GM12801 (cell line): ENCODE results near the gene FOXO6.

ENCODE experiments used
- TF ChIP-seq, protein P1 (sequence below): IDR thresholded peaks from one replicate; pipeline ENCODE4 v1.5.1; 2011; ENCODE audit warnings: control low read depth; ENCODE audit not compliant: insufficient read length; ENCODE audit errors: extremely low read depth

Gene FOXO6

DNA sequence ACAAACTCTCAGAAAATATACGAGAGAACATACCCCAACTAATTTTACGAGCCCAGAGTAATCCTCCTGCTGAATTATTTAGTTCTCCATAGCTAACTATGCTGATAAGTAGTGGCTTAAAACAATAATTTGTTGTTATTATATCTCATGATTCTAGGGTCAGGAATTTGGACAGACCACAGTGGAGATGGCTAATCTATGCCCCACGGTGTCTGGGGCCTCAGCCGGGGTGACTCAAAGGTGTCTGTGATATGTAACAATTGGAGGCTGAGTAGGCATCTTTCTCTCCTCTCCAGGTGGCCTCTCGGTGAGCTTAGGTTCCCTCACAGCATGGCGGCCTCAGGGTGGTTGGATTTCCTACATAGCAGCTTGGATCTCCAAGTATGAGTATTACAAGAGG lies 35.4 kb upstream of the FOXO6 start:
- TF ChIP-seq, protein P1, sequence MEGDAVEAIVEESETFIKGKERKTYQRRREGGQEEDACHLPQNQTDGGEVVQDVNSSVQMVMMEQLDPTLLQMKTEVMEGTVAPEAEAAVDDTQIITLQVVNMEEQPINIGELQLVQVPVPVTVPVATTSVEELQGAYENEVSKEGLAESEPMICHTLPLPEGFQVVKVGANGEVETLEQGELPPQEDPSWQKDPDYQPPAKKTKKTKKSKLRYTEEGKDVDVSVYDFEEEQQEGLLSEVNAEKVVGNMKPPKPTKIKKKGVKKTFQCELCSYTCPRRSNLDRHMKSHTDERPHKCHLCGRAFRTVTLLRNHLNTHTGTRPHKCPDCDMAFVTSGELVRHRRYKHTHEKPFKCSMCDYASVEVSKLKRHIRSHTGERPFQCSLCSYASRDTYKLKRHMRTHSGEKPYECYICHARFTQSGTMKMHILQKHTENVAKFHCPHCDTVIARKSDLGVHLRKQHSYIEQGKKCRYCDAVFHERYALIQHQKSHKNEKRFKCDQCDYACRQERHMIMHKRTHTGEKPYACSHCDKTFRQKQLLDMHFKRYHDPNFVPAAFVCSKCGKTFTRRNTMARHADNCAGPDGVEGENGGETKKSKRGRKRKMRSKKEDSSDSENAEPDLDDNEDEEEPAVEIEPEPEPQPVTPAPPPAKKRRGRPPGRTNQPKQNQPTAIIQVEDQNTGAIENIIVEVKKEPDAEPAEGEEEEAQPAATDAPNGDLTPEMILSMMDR: no peak

DNA sequence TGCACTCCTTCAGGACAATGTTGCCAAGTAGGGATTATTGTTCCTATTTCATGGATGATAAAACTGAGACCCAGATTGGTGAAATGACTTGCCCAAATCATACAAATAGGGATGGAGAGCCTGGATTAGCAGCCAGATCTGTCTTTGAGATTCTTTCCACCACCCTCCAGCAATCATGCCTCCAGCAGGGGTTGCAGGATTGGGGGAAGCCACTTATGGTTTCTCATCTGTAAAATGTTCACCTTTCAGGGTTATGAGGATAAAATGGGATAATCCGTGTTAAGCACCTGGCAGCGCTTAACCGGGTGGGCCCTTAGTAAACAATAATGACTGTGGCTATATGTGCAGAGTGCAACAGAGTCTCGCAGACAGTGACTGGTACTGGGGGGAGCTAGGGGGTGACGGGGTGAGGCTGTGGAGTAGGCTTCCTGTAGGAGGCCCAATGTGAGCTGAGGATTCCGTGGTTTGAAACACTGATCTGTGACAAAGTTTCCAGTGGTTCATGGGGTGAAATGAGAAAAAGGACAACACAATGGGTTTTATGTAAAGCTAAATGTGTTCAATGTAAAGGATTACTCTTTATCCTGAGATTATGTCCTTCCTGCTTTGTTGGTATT lies 33.7 kb upstream of the FOXO6 start:
- TF ChIP-seq, protein P1: no peak

DNA sequence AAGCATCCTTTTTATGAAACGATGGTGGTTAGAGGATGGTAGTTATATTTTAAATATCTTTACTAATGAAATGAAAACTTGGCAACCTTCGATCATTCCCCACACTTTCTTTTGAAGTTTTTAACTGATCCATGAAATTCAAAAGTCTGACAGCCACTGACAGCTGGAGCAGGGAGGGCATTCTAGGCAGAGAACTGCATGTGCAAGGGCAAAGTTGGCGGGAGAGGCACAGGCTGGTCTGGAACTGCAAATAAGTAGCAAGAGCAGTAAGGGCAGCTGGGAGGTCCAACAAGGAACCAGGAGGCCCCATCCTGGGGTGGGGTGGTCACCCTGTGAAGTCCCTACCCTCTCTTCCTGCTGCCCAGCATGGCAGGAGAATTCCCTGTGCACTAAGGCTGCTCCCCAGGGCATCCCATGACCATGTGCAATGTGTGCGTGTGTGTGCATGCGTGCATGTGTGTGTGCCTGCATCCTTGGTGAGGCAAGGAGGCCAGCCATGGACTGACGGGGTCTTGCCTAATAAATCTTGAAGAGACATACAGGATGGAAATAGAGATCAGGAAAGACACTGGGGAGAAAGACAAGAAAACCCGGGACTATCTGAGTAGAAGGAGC lies 33.1 kb upstream of the FOXO6 start:
- TF ChIP-seq, protein P1: no peak

DNA sequence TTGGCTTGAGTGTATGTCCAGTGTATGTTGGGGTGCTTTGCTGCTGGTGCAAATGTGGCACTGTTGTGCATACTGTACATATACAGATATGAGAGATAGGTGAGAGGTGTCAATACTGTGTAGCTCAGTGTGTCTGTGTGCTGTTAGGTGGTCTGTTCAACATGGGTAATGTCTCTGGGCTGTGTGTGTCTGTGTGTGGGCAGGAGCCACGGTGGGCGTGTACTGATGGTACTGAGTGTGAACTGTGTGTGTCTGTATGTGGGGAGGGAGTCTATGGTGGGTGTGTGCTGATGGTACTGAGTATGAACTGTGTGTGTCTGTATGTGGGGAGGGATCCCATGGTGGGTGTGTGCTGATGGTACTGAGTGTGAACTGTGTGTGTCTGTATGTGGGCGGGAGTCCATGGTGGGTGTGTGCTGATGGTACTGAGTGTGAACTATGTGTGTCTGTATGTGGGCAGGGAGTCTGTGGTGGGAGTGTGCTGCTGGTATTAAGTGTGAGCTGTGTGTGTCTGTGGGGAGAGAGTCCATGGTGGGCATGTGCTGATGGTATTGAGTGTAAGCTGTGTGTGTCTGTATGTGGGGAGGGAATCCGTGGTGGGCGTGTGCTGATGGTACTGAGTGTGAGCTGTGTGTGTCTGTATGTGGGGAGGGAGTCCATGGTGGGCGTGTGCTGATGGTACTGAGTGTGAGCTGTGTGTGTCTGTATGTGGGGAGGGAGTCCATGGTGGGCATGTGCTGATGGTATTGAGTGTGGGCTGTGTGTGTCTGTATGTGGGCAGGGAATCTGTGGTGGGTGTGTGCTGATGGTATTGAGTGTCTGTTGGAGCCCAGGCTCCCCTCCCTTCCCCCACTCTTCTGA lies 32.2 kb upstream of the FOXO6 start:
- TF ChIP-seq, protein P1: no peak

DNA sequence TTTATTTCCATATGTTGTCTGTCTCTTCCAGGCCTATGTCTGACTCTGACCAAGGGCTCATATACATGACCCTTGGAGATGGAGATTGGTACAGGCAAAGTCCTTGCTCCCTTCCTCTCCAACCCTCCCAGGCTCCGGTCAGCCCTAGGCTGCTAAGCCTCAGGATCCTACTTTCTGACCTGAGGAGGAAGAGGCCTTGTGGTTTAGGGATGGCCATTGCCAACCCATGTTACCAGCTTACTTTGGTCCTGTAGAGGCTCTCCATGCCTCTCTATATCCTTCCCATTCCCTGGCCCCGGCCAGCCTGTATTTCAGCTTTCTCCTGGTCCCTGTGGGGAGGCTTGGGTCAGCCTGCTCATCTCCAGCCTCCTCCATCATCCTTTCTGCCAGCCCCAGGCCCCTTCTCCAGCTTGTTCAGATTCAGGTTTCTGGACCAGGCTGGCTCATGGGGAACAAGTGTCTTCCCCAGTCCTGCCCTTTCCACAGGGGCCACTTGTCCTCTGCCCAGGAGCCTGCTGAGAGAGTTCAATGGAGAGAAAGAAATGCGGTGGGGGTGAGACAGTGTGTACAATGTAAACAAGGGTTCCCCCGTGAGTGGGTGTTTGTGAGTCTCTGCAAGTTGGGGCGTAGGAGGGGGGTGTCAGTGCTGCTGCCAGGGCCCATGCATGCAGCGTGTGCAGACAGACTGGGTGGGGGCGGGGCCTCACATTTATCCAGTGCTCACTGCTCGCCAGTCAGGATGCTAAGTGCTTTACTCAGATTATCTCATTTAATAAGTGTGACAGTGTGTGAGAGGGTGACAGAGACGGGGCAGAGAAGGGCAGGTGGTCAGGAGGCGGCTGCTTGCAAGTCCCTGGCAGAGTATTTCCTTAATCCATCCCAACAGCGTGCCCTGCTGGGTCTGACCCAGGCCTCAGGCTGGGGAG lies 31.3 kb upstream of the FOXO6 start:
- TF ChIP-seq, protein P1: no peak

DNA sequence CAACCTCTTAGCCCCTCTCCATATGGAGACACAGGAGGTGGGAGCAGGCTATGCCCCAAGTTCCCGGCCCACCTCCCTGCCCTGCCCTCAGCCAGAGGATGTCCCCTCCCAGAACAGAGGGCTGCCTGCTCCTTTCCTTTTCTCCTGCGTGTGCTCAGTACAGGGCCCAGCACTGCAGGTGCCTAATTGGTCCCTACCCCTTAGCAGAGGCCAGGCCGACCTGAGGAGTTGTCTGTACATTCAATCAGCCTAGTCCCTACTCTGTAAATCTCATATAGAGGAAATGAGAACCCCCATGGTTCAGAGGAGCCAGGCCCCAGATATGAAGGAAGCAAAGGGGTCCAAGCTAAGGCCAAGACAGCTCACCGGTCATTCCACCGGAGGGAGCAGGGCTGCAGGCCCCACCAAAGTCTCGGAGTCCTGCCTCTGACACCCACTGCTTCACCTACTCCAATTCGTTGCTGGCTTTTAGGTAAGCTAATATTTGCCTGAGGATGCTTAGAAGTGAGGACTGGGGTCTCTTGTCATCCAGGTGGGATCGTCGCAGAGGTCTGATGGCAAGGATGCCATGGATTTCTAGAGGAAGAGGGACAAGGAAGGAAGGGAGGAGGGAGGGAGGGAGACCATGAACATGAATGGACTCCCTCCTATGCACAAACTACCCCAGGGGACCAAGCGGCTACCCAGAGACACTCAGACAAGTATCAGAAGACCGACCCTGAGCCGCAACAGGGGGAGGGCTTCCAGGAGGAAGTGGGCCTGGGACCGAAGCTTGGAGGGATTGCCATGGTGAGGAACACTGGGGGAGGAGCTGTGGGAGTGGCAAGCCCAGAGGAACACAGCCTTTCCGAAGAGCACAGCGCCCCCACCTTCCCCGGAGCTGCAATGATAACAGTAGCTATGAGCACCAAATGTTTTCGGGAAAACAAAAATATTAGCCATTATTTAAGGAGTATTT lies 30.4 kb upstream of the FOXO6 start:
- TF ChIP-seq, protein P1: no peak
